GM12878 (cell line): ENCODE results near the gene RFX3. TPM values are rescaled to one million over a fixed set of nuclear protein-coding genes. Genes with fewer than 3 reads are reported as not detected.

Source experiments
- ATAC-seq: fragments of 200-7000 bp; cut with Tn5 transposase; 3 replicates; pipeline ENCODE4 v1.9.1; 2020; ENCODE audit warnings: mild to moderate bottlenecking, moderate library complexity
- BruUV-seq: library from RNA; stranded (reverse); fragments of 400-500 nt; replicated peaks from 2 replicates; lab custom pipeline; 2021; lab: Mats Ljungman, UMichigan
- CTCF ChIA-PET: fragments of 300-600 bp; sonication (Branson Sonifier 250); formaldehyde crosslinking; extraction: SDS; loops from one replicate; lab custom pipeline; 2021; ENCODE audit warnings: inconsistent platforms; lab: Yijun Ruan, JAX
- POLR2A ChIA-PET: fragments of 350-600 bp; formaldehyde crosslinking; extraction: SDS; loops from one replicate; lab custom pipeline; 2021; ENCODE audit warnings: inconsistent platforms; lab: Charles Lee
- RAD21 ChIA-PET: fragments of 300-600 bp; sonication (Branson Sonifier 250); formaldehyde crosslinking; loops from one replicate; lab custom pipeline; 2023; ENCODE audit warnings: antibody characterized with exemption; ENCODE audit not compliant: unreplicated experiment; lab: Charles Lee
- SMC1A ChIA-PET: fragments of 300-600 bp; sonication (Branson Sonifier 250); formaldehyde crosslinking; loops from one replicate; lab custom pipeline; 2023; ENCODE audit not compliant: unreplicated experiment, uncharacterized antibody; lab: Charles Lee
- DNase-seq: peaks from one replicate; pipeline ENCODE4 v3.0.0-alpha.2; 2011; ENCODE audit warnings: low read depth, low spot score
- FAIRE-seq: peaks from 3 replicates; lab custom pipeline; 2011; peaks lifted over from hg19 to GRCh38; lab: Jason Lieb, UNC
- H2AFZ ChIP-seq: 2 replicates; pipeline ENCODE4 v1.6.0; 2011; ENCODE audit warnings: low read depth, low read length, control low read depth; ENCODE audit not compliant: control insufficient read depth
- H3K27ac ChIP-seq: 2 replicates; pipeline ENCODE4 v1.5.1; 2011; ENCODE audit warnings: control low read depth; ENCODE audit not compliant: control insufficient read depth, insufficient read depth
- H3K27me3 ChIP-seq, 2 experiments: replicated peaks in 1 of 2; 2 replicates each; pipeline versions ENCODE4 v1.6.0 to v1.6.1; 2011; ENCODE audit warnings: low read length in 1 of 2; ENCODE audit not compliant: control insufficient read depth in 2 of 2, insufficient read depth in 2 of 2
- H3K36me3 ChIP-seq, 2 experiments: 2 replicates each; pipeline ENCODE4 v1.5.1; 2011; ENCODE audit warnings: low read length in 1 of 2; ENCODE audit not compliant: control insufficient read depth in 2 of 2, insufficient read depth in 2 of 2
- H3K4me1 ChIP-seq: 2 replicates; pipeline ENCODE4 v1.6.1; 2011; ENCODE audit warnings: mild to moderate bottlenecking, low read length, moderate library complexity, mixed read lengths; ENCODE audit not compliant: control insufficient read depth, insufficient read depth
- H3K4me2 ChIP-seq: 2 replicates; pipeline ENCODE4 v1.6.0; 2011; ENCODE audit warnings: control low read depth; ENCODE audit not compliant: control insufficient read depth, insufficient read depth
- H3K4me3 ChIP-seq: fragments of 200-600 bp; sonication (generic); 2 replicates; pipeline ENCODE4 v1.5.1; 2016
- H3K79me2 ChIP-seq: 2 replicates; pipeline ENCODE4 v1.6.0; 2011; ENCODE audit warnings: low read length; ENCODE audit not compliant: control insufficient read depth, insufficient read depth
- H3K9ac ChIP-seq: 2 replicates; pipeline ENCODE4 v1.8.0; 2011; ENCODE audit warnings: low read length, control low read depth, mixed read lengths; ENCODE audit not compliant: control insufficient read depth, insufficient read depth
- H3K9me3 ChIP-seq: replicated peaks from 3 replicates; pipeline ENCODE4 v1.5.1; 2011; ENCODE audit warnings: mild to moderate bottlenecking, low read length; ENCODE audit not compliant: control insufficient read depth, insufficient read depth
- H4K20me1 ChIP-seq: 2 replicates; pipeline ENCODE4 v1.6.0; 2011; ENCODE audit not compliant: control insufficient read depth, insufficient read depth
- CHD4 ChIP-seq: fragments of 200-600 bp; sonication (generic); IDR thresholded peaks from 2 replicates; pipeline ENCODE4 v1.6.1; 2016; ENCODE audit warnings: mild to moderate bottlenecking
- HDAC2 ChIP-seq: fragments of 200-600 bp; sonication (generic); IDR thresholded peaks from 2 replicates; pipeline ENCODE4 v1.6.1; 2017
- POU2F2 ChIP-seq: IDR thresholded peaks from 3 replicates; pipeline ENCODE4 v1.6.1; 2011; ENCODE audit warnings: low read depth, mild to moderate bottlenecking, low read length, borderline replicate concordance
- ZSCAN29 ChIP-seq: fragments of 450-650 bp; IDR thresholded peaks from 2 replicates; pipeline ENCODE4 v1.6.1; 2017; ENCODE audit warnings: mild to moderate bottlenecking, moderate library complexity
- WGBS: methylation state at CpG from one replicate; pipeline ENCODE4 v1.1.6; 2016; ENCODE audit warnings: low lambda C conversion rate; ENCODE audit not compliant: insufficient replicate concordance, insufficient coverage; ENCODE audit errors: missing lambda C conversion rate; 5-methylcytosine and 5-hydroxymethylcytosine counted together
- in situ Hi-C: fragments of 300-500 bp; cut with MboI; formaldehyde crosslinking; loops from 9 replicates; pipeline ENCODE4 v1.14.3; 2018; ENCODE audit warnings: mixed read lengths
- intact Hi-C: fragments of 100-400 bp; cut with micrococcal nuclease; formaldehyde crosslinking; loops from one replicate; pipeline ENCODE4 v1.14.2; 2022; ENCODE audit not compliant: unreplicated experiment
- polyA plus RNA-seq, 11 experiments: library from polyadenylated mRNA; depleted of rRNA in 4 of 11; unstranded in 6 of 11; stranded (reverse) in 5 of 11; fragments of >200 nt; fragmentation: Nextera tagmentation in 4 of 11; fragmentation: Illumina TruSeq in 1 of 11; extraction: Ambion mirVana in 4 of 11; extraction: Trizol in 1 of 11; gene quantifications; 1 replicate in 1 of 11; 2 replicates in 10 of 11; pipeline versions ENCODE4 v1.2.1 to v1.2.3, GENCODE V29; 2011 to 2016; ENCODE audit warnings: inconsistent platforms in 2 of 11, missing spikeins in 2 of 11, low read depth in 1 of 11
- total RNA-seq, 4 experiments: library from RNA; depleted of rRNA in 3 of 4; stranded (reverse); fragments of >200 nt in 3 of 4; fragmentation: Illumina TruSeq in 1 of 4; extraction: Trizol in 1 of 4; gene quantifications; 2 replicates each; pipeline versions ENCODE4 v1.2.1 to v1.2.3, GENCODE V29; 2013 to 2021

The RFX3 gene
- total and polyA plus RNA-seq, 10 of the 15 experiments (the other 5 are each of a cell fraction or from before 2014, with no cell fraction given) = 1.2 to 26.4 (median 6.7) TPM

DNA sequence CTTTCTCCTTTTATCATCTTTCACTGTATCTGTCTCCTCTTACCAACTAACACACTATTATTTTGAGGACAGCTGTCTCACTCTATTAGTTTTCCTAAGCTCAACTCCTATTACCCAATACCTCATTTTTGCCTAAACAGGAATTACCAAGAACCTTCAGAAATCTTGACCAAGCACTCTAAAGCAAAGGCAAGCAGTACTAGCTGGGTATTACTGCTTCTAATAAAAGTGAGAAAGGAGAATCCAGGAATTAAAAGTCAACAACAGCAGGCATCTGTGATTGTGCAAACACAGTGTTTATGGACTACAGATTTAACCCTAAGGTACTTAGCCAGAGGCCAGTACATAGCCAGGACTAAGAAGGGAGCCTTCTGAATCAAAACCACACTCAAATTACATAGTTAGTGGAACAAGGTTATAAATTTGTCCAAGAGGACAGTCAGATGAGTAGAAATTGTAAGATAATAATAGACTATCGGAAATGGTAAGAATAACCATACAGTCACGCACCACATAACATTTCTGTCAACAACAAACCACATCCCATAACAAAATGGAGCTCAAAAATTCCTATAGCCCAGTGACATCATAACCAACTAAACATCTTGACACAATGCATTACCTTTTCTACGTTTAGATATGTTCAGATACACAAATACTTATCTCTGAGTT, 8.3 kb downstream of the RFX3 start:
- Histone ChIP-seq H4K20me1 (no peaks in the 10 kb centered on the region), H3K4me2 (no peak overlapping the region), H3K27me3 (no peaks in the 10 kb centered on the region), H3K27ac (no peak overlapping the region), H2AFZ (no peak overlapping the region), H3K9me3 (no peaks in the 10 kb centered on the region; the same call in 1 of the 3 replicates), H3K79me2 (peaks cover 65% of the 10 kb centered on the region), H3K4me1 (no peaks in the 10 kb centered on the region), H3K36me3 (0 out of 4 replicates have a peak, but pooled peaks cover 0 to 5% of the 10 kb centered on the region in 2 experiments), H3K9ac (no peak overlapping the region), H3K4me3 (no peak overlapping the region)
- intact Hi-C loops (no loop called here), in situ Hi-C loops (no loop called here)
- no TSS peak for BruUV-seq
- ChIA-PET POLR2A (interaction anchor here (2.6 kb wide), 1 partner anchor 9 kb away, joined by 8 read pairs; the partner anchor contains the start of gene RFX3), RAD21 (interaction anchor here (0.7 to 1.4 kb wide), 4 partner anchors 10 to 50 kb away, joined by 3 to 6 read pairs (median 4); no protein-coding TSS in a partner anchor), SMC1A (interaction anchor here (1.0 to 5.9 kb wide), 7 partner anchors 8 to 44 kb away, joined by 3 to 43 read pairs (median 7); no protein-coding TSS in a partner anchor), CTCF (interaction anchor here (1.0 to 2.9 kb wide), 4 partner anchors 9 to 49 kb away, joined by 3 to 7 read pairs (median 5); no protein-coding TSS in a partner anchor)
- no peak for DNase-seq
- FAIRE-seq = no peak
- peak; percentile 4; the same call in 1 of the 3 replicates for ATAC-seq
- no peak for TF ChIP-seq HDAC2
- TF ChIP-seq CHD4 = no peak
- TF ChIP-seq POU2F2 = no peak
- no peak for TF ChIP-seq ZSCAN29
- 45% methylated on average over 3 of the region's 3 CpGs for WGBS
